ENCODE measurements around the gene C2orf68.

DNA sequence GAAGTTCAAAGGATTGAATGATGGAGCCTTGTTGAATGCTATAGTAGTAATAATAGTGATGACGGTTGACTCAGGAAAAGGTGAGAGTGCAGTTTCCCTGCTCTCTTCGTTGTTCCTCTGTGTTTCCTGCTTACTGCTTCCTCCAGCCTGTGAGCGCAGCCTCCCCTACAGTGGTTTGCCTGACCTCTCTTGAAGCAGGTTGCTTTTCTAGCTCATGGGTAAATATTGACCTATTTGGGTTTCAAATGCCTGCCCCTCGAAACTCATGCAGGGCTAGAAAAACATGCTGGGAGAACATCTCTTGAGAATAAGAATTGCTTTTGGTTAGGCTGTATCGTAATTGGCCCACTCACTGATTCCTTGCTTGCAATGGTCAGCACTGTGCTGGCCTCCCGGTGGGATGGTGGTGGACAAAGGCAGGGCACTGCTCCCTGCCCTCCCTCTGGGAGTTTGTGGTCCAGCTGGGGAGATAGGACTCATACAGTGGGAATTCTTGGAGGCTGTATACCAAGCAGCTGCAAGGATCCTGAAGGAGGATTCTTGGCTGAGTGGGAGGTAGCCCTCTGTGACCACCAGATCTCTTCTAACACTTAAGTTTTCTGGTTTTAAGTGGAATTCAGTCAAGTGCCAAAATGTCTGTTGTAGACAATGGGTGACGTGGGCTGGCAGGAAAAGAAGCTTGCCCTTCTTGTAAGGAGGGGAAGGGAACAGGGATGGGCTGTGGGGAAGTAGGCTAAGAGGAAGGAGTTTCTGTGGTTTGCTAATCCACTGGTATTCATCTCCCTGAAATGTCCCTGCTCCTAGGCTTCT, 21.7 kb downstream of the C2orf68 start:
- TF ChIP-seq TEAD2 (tag; IDR thresholded peaks at IDR 0.05) (no peak), CREB1 (IDR thresholded peaks at IDR 0.05) (no peak), CREB1 (CRISPR knock-in tag; IDR thresholded peaks at IDR 0.05) (no peak), ATF7 (IDR thresholded peaks at IDR 0.05) (no peak), PHF8 (IDR thresholded peaks at IDR 0.05; ENCODE audit: borderline replicate concordance, low read length) (no peak)
- TF ChIP-seq, protein P1, sequence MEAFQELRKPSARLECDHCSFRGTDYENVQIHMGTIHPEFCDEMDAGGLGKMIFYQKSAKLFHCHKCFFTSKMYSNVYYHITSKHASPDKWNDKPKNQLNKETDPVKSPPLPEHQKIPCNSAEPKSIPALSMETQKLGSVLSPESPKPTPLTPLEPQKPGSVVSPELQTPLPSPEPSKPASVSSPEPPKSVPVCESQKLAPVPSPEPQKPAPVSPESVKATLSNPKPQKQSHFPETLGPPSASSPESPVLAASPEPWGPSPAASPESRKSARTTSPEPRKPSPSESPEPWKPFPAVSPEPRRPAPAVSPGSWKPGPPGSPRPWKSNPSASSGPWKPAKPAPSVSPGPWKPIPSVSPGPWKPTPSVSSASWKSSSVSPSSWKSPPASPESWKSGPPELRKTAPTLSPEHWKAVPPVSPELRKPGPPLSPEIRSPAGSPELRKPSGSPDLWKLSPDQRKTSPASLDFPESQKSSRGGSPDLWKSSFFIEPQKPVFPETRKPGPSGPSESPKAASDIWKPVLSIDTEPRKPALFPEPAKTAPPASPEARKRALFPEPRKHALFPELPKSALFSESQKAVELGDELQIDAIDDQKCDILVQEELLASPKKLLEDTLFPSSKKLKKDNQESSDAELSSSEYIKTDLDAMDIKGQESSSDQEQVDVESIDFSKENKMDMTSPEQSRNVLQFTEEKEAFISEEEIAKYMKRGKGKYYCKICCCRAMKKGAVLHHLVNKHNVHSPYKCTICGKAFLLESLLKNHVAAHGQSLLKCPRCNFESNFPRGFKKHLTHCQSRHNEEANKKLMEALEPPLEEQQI (IDR thresholded peaks at IDR 0.05): no peak
- TF ChIP-seq, protein P2, sequence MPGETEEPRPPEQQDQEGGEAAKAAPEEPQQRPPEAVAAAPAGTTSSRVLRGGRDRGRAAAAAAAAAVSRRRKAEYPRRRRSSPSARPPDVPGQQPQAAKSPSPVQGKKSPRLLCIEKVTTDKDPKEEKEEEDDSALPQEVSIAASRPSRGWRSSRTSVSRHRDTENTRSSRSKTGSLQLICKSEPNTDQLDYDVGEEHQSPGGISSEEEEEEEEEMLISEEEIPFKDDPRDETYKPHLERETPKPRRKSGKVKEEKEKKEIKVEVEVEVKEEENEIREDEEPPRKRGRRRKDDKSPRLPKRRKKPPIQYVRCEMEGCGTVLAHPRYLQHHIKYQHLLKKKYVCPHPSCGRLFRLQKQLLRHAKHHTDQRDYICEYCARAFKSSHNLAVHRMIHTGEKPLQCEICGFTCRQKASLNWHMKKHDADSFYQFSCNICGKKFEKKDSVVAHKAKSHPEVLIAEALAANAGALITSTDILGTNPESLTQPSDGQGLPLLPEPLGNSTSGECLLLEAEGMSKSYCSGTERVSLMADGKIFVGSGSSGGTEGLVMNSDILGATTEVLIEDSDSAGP (CRISPR knock-in tag; IDR thresholded peaks at IDR 0.05): no peak
